GM12878 (cell line): Measurements from ENCODE around the gene KRTAP5-8. TPM values are rescaled to one million over a fixed set of nuclear protein-coding genes. Genes with fewer than 3 reads are reported as not detected.

ENCODE experiments used
- ATAC-seq: fragments of 200-7000 bp; cut with Tn5 transposase; 3 replicates; pipeline ENCODE4 v1.9.1; 2020; ENCODE audit warnings: mild to moderate bottlenecking, moderate library complexity
- BruUV-seq: library from RNA; stranded (reverse); fragments of 400-500 nt; replicated peaks from 2 replicates; lab custom pipeline; 2021; lab: Mats Ljungman, UMichigan
- CTCF ChIA-PET: fragments of 300-600 bp; sonication (Branson Sonifier 250); formaldehyde crosslinking; extraction: SDS; loops from one replicate; lab custom pipeline; 2021; ENCODE audit warnings: inconsistent platforms; lab: Yijun Ruan, JAX
- POLR2A ChIA-PET: fragments of 350-600 bp; formaldehyde crosslinking; extraction: SDS; loops from one replicate; lab custom pipeline; 2021; ENCODE audit warnings: inconsistent platforms; lab: Charles Lee
- RAD21 ChIA-PET: fragments of 300-600 bp; sonication (Branson Sonifier 250); formaldehyde crosslinking; loops from one replicate; lab custom pipeline; 2023; ENCODE audit warnings: antibody characterized with exemption; ENCODE audit not compliant: unreplicated experiment; lab: Charles Lee
- SMC1A ChIA-PET: fragments of 300-600 bp; sonication (Branson Sonifier 250); formaldehyde crosslinking; loops from one replicate; lab custom pipeline; 2023; ENCODE audit not compliant: unreplicated experiment, uncharacterized antibody; lab: Charles Lee
- DNase-seq: peaks from one replicate; pipeline ENCODE4 v3.0.0-alpha.2; 2011; ENCODE audit warnings: low read depth, low spot score
- FAIRE-seq: peaks from 3 replicates; lab custom pipeline; 2011; peaks lifted over from hg19 to GRCh38; lab: Jason Lieb, UNC
- H2AFZ ChIP-seq: 2 replicates; pipeline ENCODE4 v1.6.0; 2011; ENCODE audit warnings: low read depth, low read length, control low read depth; ENCODE audit not compliant: control insufficient read depth
- H3K27ac ChIP-seq: 2 replicates; pipeline ENCODE4 v1.5.1; 2011; ENCODE audit warnings: control low read depth; ENCODE audit not compliant: control insufficient read depth, insufficient read depth
- H3K27me3 ChIP-seq, 2 experiments: replicated peaks in 1 of 2; 2 replicates each; pipeline versions ENCODE4 v1.6.0 to v1.6.1; 2011; ENCODE audit warnings: low read length in 1 of 2; ENCODE audit not compliant: control insufficient read depth in 2 of 2, insufficient read depth in 2 of 2
- H3K36me3 ChIP-seq, 2 experiments: 2 replicates each; pipeline ENCODE4 v1.5.1; 2011; ENCODE audit warnings: low read length in 1 of 2; ENCODE audit not compliant: control insufficient read depth in 2 of 2, insufficient read depth in 2 of 2
- H3K4me1 ChIP-seq: 2 replicates; pipeline ENCODE4 v1.6.1; 2011; ENCODE audit warnings: mild to moderate bottlenecking, low read length, moderate library complexity, mixed read lengths; ENCODE audit not compliant: control insufficient read depth, insufficient read depth
- H3K4me2 ChIP-seq: 2 replicates; pipeline ENCODE4 v1.6.0; 2011; ENCODE audit warnings: control low read depth; ENCODE audit not compliant: control insufficient read depth, insufficient read depth
- H3K4me3 ChIP-seq: fragments of 200-600 bp; sonication (generic); 2 replicates; pipeline ENCODE4 v1.5.1; 2016
- H3K79me2 ChIP-seq: 2 replicates; pipeline ENCODE4 v1.6.0; 2011; ENCODE audit warnings: low read length; ENCODE audit not compliant: control insufficient read depth, insufficient read depth
- H3K9ac ChIP-seq: 2 replicates; pipeline ENCODE4 v1.8.0; 2011; ENCODE audit warnings: low read length, control low read depth, mixed read lengths; ENCODE audit not compliant: control insufficient read depth, insufficient read depth
- H3K9me3 ChIP-seq: replicated peaks from 3 replicates; pipeline ENCODE4 v1.5.1; 2011; ENCODE audit warnings: mild to moderate bottlenecking, low read length; ENCODE audit not compliant: control insufficient read depth, insufficient read depth
- H4K20me1 ChIP-seq: 2 replicates; pipeline ENCODE4 v1.6.0; 2011; ENCODE audit not compliant: control insufficient read depth, insufficient read depth
- ASH2L ChIP-seq: fragments of 300-600, 200-600 bp; sonication (generic); IDR thresholded peaks from 2 replicates; pipeline ENCODE4 v1.6.1; 2017; ENCODE audit warnings: low read depth, mild to moderate bottlenecking, borderline replicate concordance
- ATF7 ChIP-seq: fragments of 450-650 bp; IDR thresholded peaks from 2 replicates; pipeline ENCODE4 v1.6.1; 2016; ENCODE audit warnings: low read depth, mild to moderate bottlenecking
- FOS ChIP-seq: IDR thresholded peaks from 3 replicates; pipeline ENCODE4 v1.6.1; 2011; ENCODE audit warnings: borderline replicate concordance; ENCODE audit not compliant: insufficient read length; ENCODE audit errors: extremely low read depth
- NFXL1 ChIP-seq: fragments of 450-650 bp; IDR thresholded peaks from 2 replicates; pipeline ENCODE4 v1.6.1; 2017; ENCODE audit warnings: antibody characterized with exemption, mild to moderate bottlenecking, borderline replicate concordance
- POLR2A ChIP-seq: IDR thresholded peaks from 2 replicates; pipeline ENCODE4 v1.6.1; 2011; ENCODE audit warnings: low read depth, mild to moderate bottlenecking, low read length
- POLR2AphosphoS2 ChIP-seq: IDR thresholded peaks from 2 replicates; pipeline ENCODE4 v1.6.1; 2011; ENCODE audit warnings: low read depth, mild to moderate bottlenecking, low read length, improper control_type of control experiment, moderate library complexity
- RAD51 ChIP-seq: fragments of 450-650 bp; IDR thresholded peaks from 2 replicates; pipeline ENCODE4 v1.6.1; 2016; ENCODE audit warnings: moderate library complexity, mild to moderate bottlenecking, inconsistent platforms
- RUNX3 ChIP-seq: IDR thresholded peaks from 2 replicates; pipeline ENCODE4 v1.6.1; 2012; ENCODE audit warnings: low read length, inconsistent platforms
- SREBF2 ChIP-seq: IDR thresholded peaks from 2 replicates; pipeline ENCODE4 v1.6.1; 2012; ENCODE audit warnings: mild to moderate bottlenecking, low read length
- STAT3 ChIP-seq: IDR thresholded peaks from 2 replicates; pipeline ENCODE4 v1.6.1; 2011; ENCODE audit warnings: low read depth, low read length, improper control_type of control experiment
- SUPT20H ChIP-seq: IDR thresholded peaks from 2 replicates; pipeline ENCODE4 v1.6.1; 2011; ENCODE audit warnings: low read depth, mild to moderate bottlenecking, low read length, moderate library complexity, borderline replicate concordance; ENCODE audit not compliant: control insufficient read depth
- WGBS: methylation state at CpG from one replicate; pipeline ENCODE4 v1.1.6; 2016; ENCODE audit warnings: low lambda C conversion rate; ENCODE audit not compliant: insufficient replicate concordance, insufficient coverage; ENCODE audit errors: missing lambda C conversion rate; 5-methylcytosine and 5-hydroxymethylcytosine counted together
- in situ Hi-C: fragments of 300-500 bp; cut with MboI; formaldehyde crosslinking; loops from 9 replicates; pipeline ENCODE4 v1.14.3; 2018; ENCODE audit warnings: mixed read lengths
- intact Hi-C: fragments of 100-400 bp; cut with micrococcal nuclease; formaldehyde crosslinking; loops from one replicate; pipeline ENCODE4 v1.14.2; 2022; ENCODE audit not compliant: unreplicated experiment
- polyA plus RNA-seq, 11 experiments: library from polyadenylated mRNA; depleted of rRNA in 4 of 11; unstranded in 6 of 11; stranded (reverse) in 5 of 11; fragments of >200 nt; fragmentation: Nextera tagmentation in 4 of 11; fragmentation: Illumina TruSeq in 1 of 11; extraction: Ambion mirVana in 4 of 11; extraction: Trizol in 1 of 11; gene quantifications; 1 replicate in 1 of 11; 2 replicates in 10 of 11; pipeline versions ENCODE4 v1.2.1 to v1.2.3, GENCODE V29; 2011 to 2016; ENCODE audit warnings: inconsistent platforms in 2 of 11, missing spikeins in 2 of 11, low read depth in 1 of 11
- total RNA-seq, 4 experiments: library from RNA; depleted of rRNA in 3 of 4; stranded (reverse); fragments of >200 nt in 3 of 4; fragmentation: Illumina TruSeq in 1 of 4; extraction: Trizol in 1 of 4; gene quantifications; 2 replicates each; pipeline versions ENCODE4 v1.2.1 to v1.2.3, GENCODE V29; 2013 to 2021
- TF ChIP-seq, protein P1 (sequence below): IDR thresholded peaks from 2 replicates; pipeline ENCODE4 v1.6.1; 2011; ENCODE audit warnings: borderline replicate concordance, low read depth, mild to moderate bottlenecking, moderate library complexity, low read length; ENCODE audit not compliant: insufficient read depth, poor library complexity, severe bottlenecking
- TF ChIP-seq, protein P2 (sequence below): fragments of 450-650 bp; IDR thresholded peaks from 2 replicates; pipeline ENCODE4 v1.6.1; 2014; ENCODE audit warnings: mild to moderate bottlenecking
- TF ChIP-seq, protein P3 (sequence below), 3 experiments: IDR thresholded peaks in 2 of 3; conservative IDR thresholded peaks in 1 of 3; 2 replicates each; pipeline ENCODE4 v1.5.1; 2011; ENCODE audit warnings: low read depth in 3 of 3, low read length in 3 of 3, mild to moderate bottlenecking in 3 of 3, control low read depth in 2 of 3, moderate library complexity in 2 of 3, inconsistent platforms in 1 of 3, mixed read lengths in 1 of 3; ENCODE audit not compliant: control insufficient read depth in 2 of 3, insufficient read depth in 1 of 3; ENCODE audit errors: extremely low read depth in 1 of 3

The KRTAP5-8 gene
- total and polyA plus RNA-seq, 10 of the 15 experiments (the other 5 are each of a cell fraction or from before 2014, with no cell fraction given): 0.07 to 0.36 (median 0.13) TPM; not detected in 6

DNA sequence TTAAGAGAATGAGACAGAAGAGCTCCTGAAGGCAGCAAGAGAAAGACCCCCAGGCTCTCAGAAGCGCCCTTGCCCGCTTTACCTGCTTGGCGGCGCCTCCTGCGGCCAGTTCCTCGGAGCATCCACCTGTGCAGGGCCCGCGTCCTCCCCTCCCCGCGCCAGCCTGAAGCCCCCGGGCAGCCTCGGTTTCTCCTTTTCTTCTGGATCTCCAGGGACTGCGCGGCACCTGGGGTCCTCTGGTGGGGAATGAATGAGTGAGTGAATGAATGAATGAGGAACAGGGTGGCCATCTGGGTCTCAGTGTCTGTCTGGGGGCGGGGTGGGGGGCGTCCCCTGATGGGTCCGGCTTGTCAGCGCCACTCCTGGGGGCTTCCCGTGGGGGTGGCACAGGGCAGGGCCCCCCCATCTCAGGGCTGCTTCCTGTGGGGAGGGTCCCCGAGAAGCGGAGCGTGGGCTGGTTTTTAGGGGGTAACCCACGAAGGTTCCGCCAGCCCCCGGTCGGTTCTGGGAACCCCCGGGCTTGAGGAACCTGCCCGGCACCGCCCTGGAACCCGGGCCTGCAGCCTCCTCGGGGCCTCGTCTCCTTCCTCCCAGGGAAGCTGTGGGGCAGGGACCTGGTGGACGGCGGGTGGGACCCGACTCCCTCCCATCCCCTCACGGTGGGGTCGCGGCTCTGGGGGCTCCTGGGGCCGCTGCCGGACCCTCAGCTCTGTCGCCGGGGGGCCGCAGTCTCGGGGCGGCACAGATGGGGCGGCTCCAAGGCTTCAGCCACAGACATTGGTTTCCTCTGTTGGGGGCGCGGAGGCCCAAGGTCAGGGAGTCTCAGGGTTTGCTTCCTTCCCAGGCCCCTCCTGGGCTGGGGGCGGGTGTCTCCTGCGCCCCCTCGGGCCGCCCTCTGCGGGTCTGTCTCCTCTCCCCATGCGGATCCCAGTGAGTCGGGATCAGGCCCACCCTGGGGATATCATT, 19.0 kb upstream of the KRTAP5-8 start (continued):
- no peak for TF ChIP-seq POLR2AphosphoS2
- no peak for TF ChIP-seq NFXL1
- no peak for TF ChIP-seq ATF7
- no peak for TF ChIP-seq FOS
- TF ChIP-seq, all 136 proteins: peak for 0

DNA sequence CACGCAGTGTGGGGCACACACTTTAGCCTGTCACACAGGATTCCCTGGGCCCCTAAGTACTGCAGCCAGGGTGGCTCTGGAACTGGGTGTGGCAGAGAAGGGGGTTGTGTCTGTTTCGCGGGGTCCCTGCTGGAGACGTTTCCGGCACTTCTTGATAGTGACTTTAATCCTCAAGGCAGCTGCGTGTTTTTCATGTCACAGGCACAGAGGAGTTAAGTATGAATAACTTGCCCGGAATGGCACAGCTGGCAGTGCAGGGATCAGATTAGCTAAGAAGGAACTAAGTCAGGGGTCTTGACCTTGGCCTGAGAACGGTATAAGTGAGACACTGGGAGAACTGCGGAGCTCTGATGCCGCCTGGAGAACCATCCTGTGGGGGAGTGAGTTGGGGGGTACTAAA, 18.3 kb upstream of the KRTAP5-8 start:
- no peaks in the 10 kb centered on the region for H3K4me1 ChIP-seq
- no peaks in the 10 kb centered on the region for H3K79me2 ChIP-seq
- SMC1A ChIA-PET: interaction anchor here (1.3 kb wide), 1 partner anchor 14 kb away, joined by 3 read pairs; no protein-coding TSS in a partner anchor
- no TSS peak for BruUV-seq
- no peak overlapping the region for H3K9ac ChIP-seq
- no peak overlapping the region for H3K4me3 ChIP-seq
- H3K4me2 ChIP-seq: no peak overlapping the region
- FAIRE-seq (no peak), DNase-seq (no peak), ATAC-seq (no peak)
- H3K36me3 ChIP-seq: no peaks in the 10 kb centered on the region
- TF ChIP-seq, protein P1, sequence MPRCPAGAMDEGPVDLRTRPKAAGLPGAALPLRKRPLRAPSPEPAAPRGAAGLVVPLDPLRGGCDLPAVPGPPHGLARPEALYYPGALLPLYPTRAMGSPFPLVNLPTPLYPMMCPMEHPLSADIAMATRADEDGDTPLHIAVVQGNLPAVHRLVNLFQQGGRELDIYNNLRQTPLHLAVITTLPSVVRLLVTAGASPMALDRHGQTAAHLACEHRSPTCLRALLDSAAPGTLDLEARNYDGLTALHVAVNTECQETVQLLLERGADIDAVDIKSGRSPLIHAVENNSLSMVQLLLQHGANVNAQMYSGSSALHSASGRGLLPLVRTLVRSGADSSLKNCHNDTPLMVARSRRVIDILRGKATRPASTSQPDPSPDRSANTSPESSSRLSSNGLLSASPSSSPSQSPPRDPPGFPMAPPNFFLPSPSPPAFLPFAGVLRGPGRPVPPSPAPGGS: no peak
- TF ChIP-seq SUPT20H: no peak
- no peak for TF ChIP-seq ASH2L
- no peak for TF ChIP-seq RUNX3
- TF ChIP-seq, protein P2, sequence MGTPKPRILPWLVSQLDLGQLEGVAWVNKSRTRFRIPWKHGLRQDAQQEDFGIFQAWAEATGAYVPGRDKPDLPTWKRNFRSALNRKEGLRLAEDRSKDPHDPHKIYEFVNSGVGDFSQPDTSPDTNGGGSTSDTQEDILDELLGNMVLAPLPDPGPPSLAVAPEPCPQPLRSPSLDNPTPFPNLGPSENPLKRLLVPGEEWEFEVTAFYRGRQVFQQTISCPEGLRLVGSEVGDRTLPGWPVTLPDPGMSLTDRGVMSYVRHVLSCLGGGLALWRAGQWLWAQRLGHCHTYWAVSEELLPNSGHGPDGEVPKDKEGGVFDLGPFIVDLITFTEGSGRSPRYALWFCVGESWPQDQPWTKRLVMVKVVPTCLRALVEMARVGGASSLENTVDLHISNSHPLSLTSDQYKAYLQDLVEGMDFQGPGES: no peak
- TF ChIP-seq POLR2A: no peak
- no peak for TF ChIP-seq RAD51
- TF ChIP-seq, protein P3, sequence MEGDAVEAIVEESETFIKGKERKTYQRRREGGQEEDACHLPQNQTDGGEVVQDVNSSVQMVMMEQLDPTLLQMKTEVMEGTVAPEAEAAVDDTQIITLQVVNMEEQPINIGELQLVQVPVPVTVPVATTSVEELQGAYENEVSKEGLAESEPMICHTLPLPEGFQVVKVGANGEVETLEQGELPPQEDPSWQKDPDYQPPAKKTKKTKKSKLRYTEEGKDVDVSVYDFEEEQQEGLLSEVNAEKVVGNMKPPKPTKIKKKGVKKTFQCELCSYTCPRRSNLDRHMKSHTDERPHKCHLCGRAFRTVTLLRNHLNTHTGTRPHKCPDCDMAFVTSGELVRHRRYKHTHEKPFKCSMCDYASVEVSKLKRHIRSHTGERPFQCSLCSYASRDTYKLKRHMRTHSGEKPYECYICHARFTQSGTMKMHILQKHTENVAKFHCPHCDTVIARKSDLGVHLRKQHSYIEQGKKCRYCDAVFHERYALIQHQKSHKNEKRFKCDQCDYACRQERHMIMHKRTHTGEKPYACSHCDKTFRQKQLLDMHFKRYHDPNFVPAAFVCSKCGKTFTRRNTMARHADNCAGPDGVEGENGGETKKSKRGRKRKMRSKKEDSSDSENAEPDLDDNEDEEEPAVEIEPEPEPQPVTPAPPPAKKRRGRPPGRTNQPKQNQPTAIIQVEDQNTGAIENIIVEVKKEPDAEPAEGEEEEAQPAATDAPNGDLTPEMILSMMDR (IDR thresholded peaks at IDR 0.05 in 2 of 3, conservative IDR thresholded peaks at IDR 0.05 in 1 of 3; ENCODE audit: control insufficient read depth in 2 of 3, extremely low read depth in 1 of 3, insufficient read depth in 1 of 3, low read depth in 3 of 3, low read length in 3 of 3): no peak
- TF ChIP-seq STAT3: no peak
- TF ChIP-seq SREBF2: no peak
- CTCF ChIA-PET: no interaction called here
- no peaks in the 10 kb centered on the region; the same call in 2 of the 3 replicates for H3K9me3 ChIP-seq
- no peak overlapping the region for H3K27ac ChIP-seq
- no peaks in the 10 kb centered on the region for H4K20me1 ChIP-seq
- H3K27me3 ChIP-seq: no peaks in the 10 kb centered on the region
- RAD21 ChIA-PET: no interaction called here
- intact Hi-C loops: no loop called here
- 77% methylated on average over 10 of the region's 10 CpGs for WGBS
- in situ Hi-C loops: no loop called here
- POLR2A ChIA-PET: no interaction called here
- no peak overlapping the region for H2AFZ ChIP-seq
